A549 (cell line): ENCODE results near the gene XKR8. TPM values are rescaled to one million over a fixed set of nuclear protein-coding genes. Genes with fewer than 3 reads are reported as not detected.

Experiments
- ATAC-seq, 2 experiments: fragments of 200-7000 bp in 1 of 2; fragments of >200 bp in 1 of 2; cut with Nextera tagmentation in 1 of 2; cut with Tn5 transposase in 1 of 2; 3 replicates each; pipeline versions ENCODE4 v1.8.0 to v1.9.1; 2018 to 2020; ENCODE audit warnings: mild to moderate bottlenecking in 1 of 2, moderate library complexity in 1 of 2
- CTCF ChIA-PET: fragments of 300-600 bp; sonication (Branson Sonifier 250); formaldehyde crosslinking; extraction: SDS; loops from one replicate; lab custom pipeline; 2021; ENCODE audit warnings: antibody characterized with exemption, inconsistent platforms; lab: Yijun Ruan, JAX
- POLR2A ChIA-PET: fragments of 350-600 bp; formaldehyde crosslinking; extraction: SDS; loops from one replicate; lab custom pipeline; 2021; ENCODE audit warnings: antibody characterized with exemption, inconsistent platforms; lab: Yijun Ruan, JAX
- DNase-seq, 2 experiments: peaks; one replicate each; pipeline versions ENCODE4 v3.0.0 to v3.0.0-alpha.2; 2011 to 2016; ENCODE audit warnings: low read depth in 1 of 2, low spot score in 1 of 2
- FAIRE-seq: peaks from 2 replicates; lab custom pipeline; 2011; peaks lifted over from hg19 to GRCh38; lab: Jason Lieb, UNC
- H3K27ac ChIP-seq, 2 experiments: fragments of >200 bp; sonication (Bioruptor Twin); formaldehyde crosslinking; 3 replicates each; pipeline ENCODE4 v1.5.1; 2016 to 2017
- H3K4me1 ChIP-seq: fragments of >200 bp; sonication (Bioruptor Twin); formaldehyde crosslinking; 3 replicates; pipeline ENCODE4 v1.6.1; 2016
- H3K4me2 ChIP-seq: fragments of >200 bp; sonication (Bioruptor Twin); formaldehyde crosslinking; 3 replicates; pipeline ENCODE4 v1.6.1; 2016
- H3K4me3 ChIP-seq: fragments of >200 bp; sonication (Bioruptor Twin); formaldehyde crosslinking; 3 replicates; pipeline ENCODE4 v1.5.1; 2016
- H3K9me3 ChIP-seq: fragments of >200 bp; sonication (Bioruptor Twin); formaldehyde crosslinking; 3 replicates; pipeline ENCODE4 v1.6.1; 2016
- CBX8 ChIP-seq: fragments of 200-600 bp; sonication (generic); IDR thresholded peaks from 2 replicates; pipeline ENCODE4 v1.6.1; 2016
- EHMT2 ChIP-seq: fragments of 200-600 bp; sonication (generic); IDR thresholded peaks from 2 replicates; pipeline ENCODE4 v1.6.1; 2016; ENCODE audit warnings: antibody characterized with exemption, low read depth, mild to moderate bottlenecking, moderate library complexity
- ELK1 ChIP-seq: fragments of 150-350 bp; IDR thresholded peaks from 2 replicates; pipeline ENCODE4 v1.6.1; 2014; ENCODE audit warnings: low read depth, mild to moderate bottlenecking, low read length
- EP300 ChIP-seq, 2 experiments: fragments of >200 bp; sonication (Bioruptor Twin); formaldehyde crosslinking; IDR thresholded peaks; 2 replicates in 1 of 2; 3 replicates in 1 of 2; pipeline ENCODE4 v1.6.1; 2016 to 2017
- FOSL2 ChIP-seq, 2 experiments: fragments of 450-650 bp in 1 of 2; fragments of >200 bp in 1 of 2; sonication (Bioruptor Twin) in 1 of 2; formaldehyde crosslinking; IDR thresholded peaks; 2 replicates each; pipeline versions ENCODE4 v1.5.0 to v1.6.1; 2016 to 2020; ENCODE audit warnings: mild to moderate bottlenecking in 1 of 2, moderate library complexity in 1 of 2
- GATA3 ChIP-seq: IDR thresholded peaks from 2 replicates; pipeline ENCODE4 v1.6.1; 2012; ENCODE audit warnings: borderline replicate concordance
- HOXA7 ChIP-seq: fragments of 250-450 bp; sonication (Bioruptor Pico); IDR thresholded peaks from 2 replicates; pipeline ENCODE4 v1.5.0; 2020; ENCODE audit warnings: mild to moderate bottlenecking, moderate library complexity
- NFE2L2 ChIP-seq: fragments of 150-350 bp; conservative IDR thresholded peaks from 2 replicates; pipeline ENCODE4 v1.6.1; 2014; ENCODE audit warnings: low read length
- NPAS2 ChIP-seq: fragments of 250-450 bp; sonication (Bioruptor Pico); IDR thresholded peaks from 2 replicates; pipeline ENCODE4 v1.8.0; 2022; ENCODE audit warnings: mild to moderate bottlenecking, moderate library complexity, borderline replicate concordance
- POLR2A ChIP-seq: IDR thresholded peaks from 2 replicates; pipeline ENCODE4 v1.6.1; 2012; ENCODE audit warnings: mild to moderate bottlenecking, low read length
- POLR2AphosphoS2 ChIP-seq: conservative IDR thresholded peaks from 2 replicates; pipeline ENCODE4 v1.6.1; 2012; ENCODE audit warnings: low read length, improper control_type of control experiment, inconsistent platforms
- RAD21 ChIP-seq, 2 experiments: fragments of >200 bp in 1 of 2; sonication (Bioruptor Twin) in 1 of 2; formaldehyde crosslinking in 1 of 2; IDR thresholded peaks in 1 of 2; conservative IDR thresholded peaks in 1 of 2; 2 replicates in 1 of 2; 3 replicates in 1 of 2; pipeline ENCODE4 v1.6.1; 2012 to 2018; ENCODE audit warnings: inconsistent platforms in 1 of 2
- RARB ChIP-seq: fragments of 250-450 bp; sonication (Bioruptor Pico); IDR thresholded peaks from 2 replicates; pipeline ENCODE4 v1.8.0; 2021; ENCODE audit warnings: mild to moderate bottlenecking, moderate library complexity
- SMC3 ChIP-seq: fragments of >200 bp; sonication (Bioruptor Twin); formaldehyde crosslinking; IDR thresholded peaks from 3 replicates; pipeline ENCODE4 v1.6.1; 2018; ENCODE audit warnings: inconsistent platforms
- TFCP2L1 ChIP-seq: fragments of 250-450 bp; sonication (Bioruptor Pico); IDR thresholded peaks from 2 replicates; pipeline ENCODE4 v1.5.0; 2021; ENCODE audit warnings: mild to moderate bottlenecking
- ZFP36 ChIP-seq: fragments of 450-650 bp; IDR thresholded peaks from 2 replicates; pipeline ENCODE4 v1.6.1; 2014; ENCODE audit warnings: borderline replicate concordance; ENCODE audit not compliant: partially characterized antibody
- ZNF302 ChIP-seq: fragments of 250-450 bp; sonication (Bioruptor Pico); IDR thresholded peaks from 2 replicates; pipeline ENCODE4 v1.9.0; 2021; ENCODE audit warnings: inconsistent platforms, mild to moderate bottlenecking, moderate library complexity
- ZSCAN20 ChIP-seq: fragments of 250-450 bp; sonication (Bioruptor Pico); IDR thresholded peaks from 2 replicates; pipeline ENCODE4 v1.8.0; 2022; ENCODE audit warnings: mild to moderate bottlenecking, moderate library complexity
- WGBS: methylation state at CpG from one replicate; pipeline ENCODE4 v1.1.6; 2017; ENCODE audit errors: missing lambda C conversion rate; 5-methylcytosine and 5-hydroxymethylcytosine counted together
- polyA plus RNA-seq, 4 experiments: library from polyadenylated mRNA; depleted of rRNA in 3 of 4; stranded (reverse); fragments of >200 nt; fragmentation: RNase III in 1 of 4; extraction: RNeasy Plus Mini Kit Qiagen cat#74134 plus additional on column Dnase treatment in 1 of 4; gene quantifications; 2 replicates in 3 of 4; 3 replicates in 1 of 4; pipeline ENCODE4 v1.2.3, GENCODE V29; 2011 to 2017
- TF ChIP-seq, protein P1 (sequence below): IDR thresholded peaks from 2 replicates; pipeline ENCODE4 v1.6.1; 2012
- TF ChIP-seq, protein P2 (sequence below): fragments of >200 bp; sonication (Bioruptor Twin); formaldehyde crosslinking; IDR thresholded peaks from 3 replicates; pipeline ENCODE4 v1.5.1; 2016

Gene XKR8
- polyA plus RNA-seq, 2 of the 4 experiments (the other 2 are of a cell fraction) = 3.3 to 3.5 TPM

GRCh38 chr1:27973771-27974416 is 14.1 kb downstream of the XKR8 start:
- POLR2A ChIA-PET = no interaction called here

GRCh38 chr1:27974417-27974781 is 14.6 kb downstream of the XKR8 start:
- H3K4me2 ChIP-seq = no peak overlapping the region
- ChIA-PET POLR2A (no interaction called here), CTCF (interaction anchor here (1.0 to 12.2 kb wide), 2 partner anchors 12 to 116 kb away, joined by 3 to 126 read pairs; no protein-coding TSS in a partner anchor)
- DNase-seq = no peak
- no peak for FAIRE-seq
- H3K4me3 ChIP-seq = no peak overlapping the region
- TF ChIP-seq TFCP2L1 (CRISPR knock-in tag) (no peak), GATA3 (no peak), EHMT2 (no peak), ELK1 (no peak), FOSL2 (IDR thresholded peaks at IDR 0.05) (no peak), FOSL2 (CRISPR knock-in tag; IDR thresholded peaks at IDR 0.05) (no peak), ZSCAN20 (no peak), CBX8 (no peak), NPAS2 (CRISPR knock-in tag) (no peak), EP300 (IDR thresholded peaks at IDR 0.05) (no peak), NFE2L2 (no peak)
- TF ChIP-seq, protein P1, sequence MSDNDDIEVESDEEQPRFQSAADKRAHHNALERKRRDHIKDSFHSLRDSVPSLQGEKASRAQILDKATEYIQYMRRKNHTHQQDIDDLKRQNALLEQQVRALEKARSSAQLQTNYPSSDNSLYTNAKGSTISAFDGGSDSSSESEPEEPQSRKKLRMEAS = no peak
- H3K4me1 ChIP-seq = peaks cover 2% of the 10 kb centered on the region; the same call in 2 of the 3 replicates
- no peak overlapping the region for H3K27ac ChIP-seq
- no peak for ATAC-seq
- H3K9me3 ChIP-seq = no peaks in the 10 kb centered on the region

More at GRCh38 chr1:27973771-27974416, 14.1 kb downstream of the XKR8 start:
- Histone ChIP-seq H3K27ac (no peak overlapping the region), H3K4me3 (no peak overlapping the region), H3K9me3 (no peaks in the 10 kb centered on the region), H3K4me2 (no peak overlapping the region), H3K4me1 (no peaks in the 10 kb centered on the region)
- WGBS = 81% methylated on average over 4 of the region's 4 CpGs
- no peak for ATAC-seq
- TF ChIP-seq CBX8 (no peak), ZNF302 (CRISPR knock-in tag) (no peak), HOXA7 (no peak)
- CTCF ChIA-PET = interaction anchor here (12.2 kb wide), 1 partner anchor 116 kb away, joined by 126 read pairs; no protein-coding TSS in a partner anchor
- DNase-seq = no peak
- no peak for FAIRE-seq

GRCh38 chr1:27979151-27979858 is 19.5 kb downstream of the XKR8 start:
- ChIA-PET CTCF (interaction anchor here (0.7 to 12.2 kb wide), 19 partner anchors 8 to 145 kb away, joined by 3 to 126 read pairs (median 5); no protein-coding TSS in a partner anchor), POLR2A (interaction anchor here (1.0 kb wide), 1 partner anchor 20 kb away, joined by 3 read pairs; the partner anchor contains the start of gene XKR8)
- WGBS = 62% methylated on average over 1 of the region's 1 CpG
- ATAC-seq (peak; percentile 74 to 85), FAIRE-seq (no peak), DNase-seq (peak; percentile 16 to 65)
- Histone ChIP-seq H3K4me2 (0 out of 3 replicates have a peak overlapping the region, but pooled peaks have one; percentile 23), H3K9me3 (no peaks in the 10 kb centered on the region), H3K27ac (peak overlapping the region in 1 of 2 experiments; percentile 22; a peak in 1 of 6 replicates), H3K4me1 (peaks cover 7% of the 10 kb centered on the region; the same call in 2 of the 3 replicates), H3K4me3 (no peak overlapping the region)
- TF ChIP-seq RAD21 (conservative IDR thresholded peaks at IDR 0.05 in 1 of 2, IDR thresholded peaks at IDR 0.05 in 1 of 2) (peak; percentile 63 to 69; a peak in 4 of 5 replicates), POLR2AphosphoS2 (no peak), POLR2A (no peak), RARB (CRISPR knock-in tag) (no peak), SMC3 (peak; percentile 68), ZFP36 (no peak)
- TF ChIP-seq, protein P2, sequence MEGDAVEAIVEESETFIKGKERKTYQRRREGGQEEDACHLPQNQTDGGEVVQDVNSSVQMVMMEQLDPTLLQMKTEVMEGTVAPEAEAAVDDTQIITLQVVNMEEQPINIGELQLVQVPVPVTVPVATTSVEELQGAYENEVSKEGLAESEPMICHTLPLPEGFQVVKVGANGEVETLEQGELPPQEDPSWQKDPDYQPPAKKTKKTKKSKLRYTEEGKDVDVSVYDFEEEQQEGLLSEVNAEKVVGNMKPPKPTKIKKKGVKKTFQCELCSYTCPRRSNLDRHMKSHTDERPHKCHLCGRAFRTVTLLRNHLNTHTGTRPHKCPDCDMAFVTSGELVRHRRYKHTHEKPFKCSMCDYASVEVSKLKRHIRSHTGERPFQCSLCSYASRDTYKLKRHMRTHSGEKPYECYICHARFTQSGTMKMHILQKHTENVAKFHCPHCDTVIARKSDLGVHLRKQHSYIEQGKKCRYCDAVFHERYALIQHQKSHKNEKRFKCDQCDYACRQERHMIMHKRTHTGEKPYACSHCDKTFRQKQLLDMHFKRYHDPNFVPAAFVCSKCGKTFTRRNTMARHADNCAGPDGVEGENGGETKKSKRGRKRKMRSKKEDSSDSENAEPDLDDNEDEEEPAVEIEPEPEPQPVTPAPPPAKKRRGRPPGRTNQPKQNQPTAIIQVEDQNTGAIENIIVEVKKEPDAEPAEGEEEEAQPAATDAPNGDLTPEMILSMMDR = peak; percentile 60
